Mucosa of rectum (tissue), 2 donors: Measurements from ENCODE around the gene DHH.
A peak's percentile ranks its signal among the peaks of the same experiment; 100 is the strongest.
"Not testable (repeated sequence)": the region's sequence is repeated elsewhere in the genome, so short reads cannot be mapped to it uniquely, and the experiment has no call there.

Source experiments
- H3K27ac ChIP-seq, 2 donors: one replicate each; pipeline ENCODE4 v1.7.0; 2013; ENCODE audit warnings: inconsistent platforms in 2 of 2, low read depth in 2 of 2, low read length in 2 of 2
- H3K27me3 ChIP-seq, 2 donors: one replicate each; pipeline ENCODE4 v1.7.0; 2013; ENCODE audit warnings: low read length in 2 of 2; ENCODE audit not compliant: control insufficient read depth in 2 of 2, insufficient read depth in 2 of 2
- H3K36me3 ChIP-seq, 2 donors: one replicate each; pipeline ENCODE4 v1.7.0; 2013; ENCODE audit warnings: low read length in 2 of 2; ENCODE audit not compliant: control insufficient read depth in 2 of 2, insufficient read depth in 2 of 2
- H3K4me1 ChIP-seq, 2 donors: one replicate each; pipeline ENCODE4 v1.7.0; 2013; ENCODE audit warnings: low read length in 2 of 2, mild to moderate bottlenecking in 1 of 2; ENCODE audit not compliant: control insufficient read depth in 2 of 2, insufficient read depth in 2 of 2
- H3K4me3 ChIP-seq, 2 donors: one replicate each; pipeline ENCODE4 v1.7.0; 2013; ENCODE audit warnings: low read length in 2 of 2
- H3K9ac ChIP-seq, 2 donors: one replicate each; pipeline ENCODE4 v1.7.0; 2013; ENCODE audit warnings: low read length in 2 of 2, low read depth in 1 of 2, mild to moderate bottlenecking in 1 of 2
- H3K9me3 ChIP-seq, 2 donors: one replicate each; pipeline ENCODE4 v1.7.0; 2013; ENCODE audit warnings: low read length in 2 of 2; ENCODE audit not compliant: control insufficient read depth in 2 of 2
- donor health status: healthy.
- donor health status: Normal muscosa, but diverticular disease.

DHH gene

GRCh38 chr12:49094160-49094974 is at the start of gene DHH:
Gene DHH, minus strand, starts transcription at chr12:49094801. Its CDS starts 289 bp downstream, at chr12:49094512.
- Histone ChIP-seq H3K27ac (no peak within 1 kb of the TSS), H3K9ac (no peak within 1 kb of the TSS), H3K27me3 (peaks cover 39 to 52% of the 10 kb centered on the region in 2 donors), H3K36me3 (peaks cover 11 to 18% of the 10 kb centered on the region in 2 donors), H3K4me1 (peaks cover 15 to 17% of the 10 kb centered on the region in 2 donors), H3K9me3 (no peaks in the 10 kb centered on the region), H3K4me3 (peak within 1 kb of the TSS; percentile 25 to 48)

DNA sequence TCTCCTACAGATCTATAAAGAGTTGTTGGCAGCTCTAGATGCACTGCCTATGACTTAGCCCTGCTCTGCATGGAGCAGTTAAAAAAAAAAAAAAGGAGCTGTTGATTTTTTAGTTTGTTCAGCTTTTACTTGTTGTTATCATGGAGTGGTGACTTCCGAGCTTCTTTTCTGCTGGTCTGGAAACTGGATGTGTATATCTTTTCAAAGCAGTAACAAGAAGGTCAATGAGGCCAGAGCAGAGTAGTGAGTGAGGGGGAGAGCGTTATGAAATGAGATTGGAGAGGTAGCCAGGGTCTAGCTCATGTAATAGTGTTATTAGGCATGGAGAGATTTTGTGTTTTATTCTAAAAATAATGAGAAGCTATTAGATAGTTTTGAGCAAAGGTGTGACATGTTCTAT is 49.8 kb upstream of the DHH start:
- no peaks in the 10 kb centered on the region for H3K4me1 ChIP-seq
- no peaks in the 10 kb centered on the region for H3K27me3 ChIP-seq
- no peaks in the 10 kb centered on the region for H3K36me3 ChIP-seq
- no peak overlapping the region for H3K9ac ChIP-seq
- H3K27ac ChIP-seq, result no peak overlapping the region
- no peak overlapping the region for H3K4me3 ChIP-seq
- no peaks in the 10 kb centered on the region for H3K9me3 ChIP-seq

- H3K27me3 ChIP-seq, result no peaks in the 10 kb centered on the region
- no peaks in the 10 kb centered on the region for H3K4me1 ChIP-seq
- no peak overlapping the region for H3K4me3 ChIP-seq
- H3K27ac ChIP-seq, result no peak overlapping the region
- H3K36me3 ChIP-seq, result no peaks in the 10 kb centered on the region
- H3K9ac ChIP-seq, result no peak overlapping the region
- no peaks in the 10 kb centered on the region for H3K9me3 ChIP-seq
These were observed 44.4 kb upstream of the DHH start for GRCh38 chr12:49138999-49139398.

GRCh38 chr12:49138587-49138986 is 44.0 kb upstream of the DHH start:
- no peaks in the 10 kb centered on the region for H3K4me1 ChIP-seq
- no peak overlapping the region for H3K9ac ChIP-seq
- H3K9me3 ChIP-seq, result no peaks in the 10 kb centered on the region
- no peaks in the 10 kb centered on the region for H3K36me3 ChIP-seq
- H3K27ac ChIP-seq, result no peak overlapping the region
- H3K27me3 ChIP-seq, result no peaks in the 10 kb centered on the region
- H3K4me3 ChIP-seq, result no peak overlapping the region

- H3K4me3 ChIP-seq, result no peak overlapping the region
- no peaks in the 10 kb centered on the region for H3K36me3 ChIP-seq
- peaks cover 0 to 2% of the 10 kb centered on the region in 2 donors for H3K4me1 ChIP-seq
- no peak overlapping the region for H3K27ac ChIP-seq
- no peaks in the 10 kb centered on the region for H3K9me3 ChIP-seq
- no peak overlapping the region for H3K9ac ChIP-seq
- H3K27me3 ChIP-seq, result no peaks in the 10 kb centered on the region
These were observed 42.9 kb upstream of the DHH start for GRCh38 chr12:49137476-49137875.

DNA sequence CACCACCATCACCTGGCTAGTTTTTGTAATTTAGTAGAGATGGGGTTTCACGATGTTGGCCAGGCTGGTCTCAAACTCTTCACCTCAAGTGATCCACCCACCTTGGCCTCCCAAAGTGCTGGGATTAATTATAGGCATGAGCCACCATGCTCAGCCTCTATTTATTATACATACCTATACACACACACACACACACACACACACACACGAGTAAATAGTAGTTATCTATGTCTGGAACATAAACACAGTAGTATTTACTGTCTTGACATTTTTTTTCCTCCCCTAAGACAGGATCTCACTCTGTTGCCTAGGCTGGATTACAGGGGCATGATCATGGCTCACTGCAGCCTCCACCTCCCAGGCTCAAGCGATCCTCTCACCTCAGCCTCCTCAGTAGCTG is 42.4 kb upstream of the DHH start:
- not testable (repeated sequence) for H3K9me3 ChIP-seq, H3K9ac ChIP-seq, H3K4me3 ChIP-seq, H3K4me1 ChIP-seq, H3K27ac ChIP-seq, H3K36me3 ChIP-seq, H3K27me3 ChIP-seq

- no peaks in the 10 kb centered on the region for H3K9me3 ChIP-seq
- no peak overlapping the region for H3K9ac ChIP-seq
- no peaks in the 10 kb centered on the region for H3K27me3 ChIP-seq
- peaks cover 20 to 21% of the 10 kb centered on the region in 2 donors for H3K4me1 ChIP-seq
- H3K27ac ChIP-seq, result no peak overlapping the region
- no peak overlapping the region for H3K4me3 ChIP-seq
- peaks cover 11 to 14% of the 10 kb centered on the region in 2 donors for H3K36me3 ChIP-seq
These were observed 39.0 kb upstream of the DHH start for GRCh38 chr12:49133590-49133989.

- no peak overlapping the region for H3K27ac ChIP-seq
- H3K9me3 ChIP-seq, result no peaks in the 10 kb centered on the region
- H3K9ac ChIP-seq, result no peak overlapping the region
- no peaks in the 10 kb centered on the region for H3K27me3 ChIP-seq
- no peak overlapping the region for H3K4me3 ChIP-seq
- H3K4me1 ChIP-seq, result peaks cover 20 to 21% of the 10 kb centered on the region in 2 donors
- H3K36me3 ChIP-seq, result peaks cover 12 to 16% of the 10 kb centered on the region in 2 donors
These were observed 38.4 kb upstream of the DHH start for GRCh38 chr12:49133014-49133413.

- Histone ChIP-seq H3K27ac (peak overlapping the region; percentile 80 to 100), H3K36me3 (peaks cover 19 to 25% of the 10 kb centered on the region in 2 donors), H3K4me3 (peak overlapping the region; percentile 83 to 96), H3K9ac (peak overlapping the region; percentile 64 to 96), H3K27me3 (no peaks in the 10 kb centered on the region), H3K4me1 (peaks cover 20 to 21% of the 10 kb centered on the region in 2 donors), H3K9me3 (no peaks in the 10 kb centered on the region)
These were observed 37.4 kb upstream of the DHH start for GRCh38 chr12:49131894-49132461.

DNA sequence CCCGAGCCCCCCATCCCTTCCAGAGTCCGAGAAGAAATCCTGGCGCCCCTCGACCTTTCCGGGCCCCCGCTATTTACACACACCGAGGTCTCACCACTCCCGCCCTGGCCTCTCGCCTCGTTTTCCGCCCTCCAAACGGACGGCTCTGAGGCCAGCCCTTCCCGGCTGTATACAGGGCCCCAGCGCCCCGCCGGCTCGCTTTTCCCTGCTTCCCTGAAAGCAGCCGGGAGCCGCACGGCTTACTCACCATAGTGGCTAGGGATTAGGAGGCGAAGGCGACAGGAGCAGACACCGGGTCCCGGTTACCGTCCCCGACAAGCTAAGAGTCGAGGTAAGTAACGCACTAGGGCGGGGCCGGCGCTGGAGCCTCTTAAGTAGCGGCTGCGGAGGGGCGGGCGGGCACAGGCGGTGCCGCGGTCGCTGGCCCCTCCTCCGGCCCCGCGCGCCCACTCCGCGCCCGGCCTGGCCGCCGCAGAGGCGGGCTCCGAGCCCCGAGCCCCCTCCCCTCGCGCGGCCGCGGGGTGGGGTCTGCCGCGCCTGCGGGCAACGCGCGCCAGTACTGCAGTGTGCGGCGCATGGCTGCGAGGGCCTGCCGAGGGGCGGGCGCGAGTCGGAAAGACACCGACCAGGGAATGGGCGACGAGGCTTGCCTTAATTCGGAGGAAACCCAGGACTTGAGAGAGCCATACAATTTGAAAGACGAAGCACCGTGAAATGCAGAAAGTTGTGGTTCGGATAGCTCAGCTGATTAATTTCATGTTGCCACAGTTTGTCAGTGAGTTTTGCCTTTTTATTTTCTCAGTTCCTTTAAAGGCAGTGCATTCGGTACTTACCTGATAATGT is 36.7 kb upstream of the DHH start, which contains the start of gene TUBA1B:
TUBA1B (minus strand) TSS at position 345 of the 843 bp plus-strand sequence; CDS start at position 250, 95 bp downstream.
- Histone ChIP-seq H3K9me3 (no peaks in the 10 kb centered on the region), H3K27ac (peak within 1 kb of the TSS; percentile 98 to 100), H3K9ac (peak within 1 kb of the TSS; percentile 95 to 96), H3K27me3 (no peaks in the 10 kb centered on the region), H3K4me1 (peaks cover 20 to 21% of the 10 kb centered on the region in 2 donors), H3K36me3 (peaks cover 19 to 25% of the 10 kb centered on the region in 2 donors), H3K4me3 (peak within 1 kb of the TSS; percentile 94 to 96)
